Measurements from ENCODE around the gene TMEM120B. TPM values are rescaled to one million over a fixed set of nuclear protein-coding genes. Genes with fewer than 3 reads are reported as not detected.
A peak's percentile ranks its signal among the peaks of the same experiment; 100 is the strongest.

The TMEM120B gene
- total and polyA plus RNA-seq, 5 experiments from 2014 or later = 2.1 to 14.4 (median 2.5) TPM

GRCh38 chr12:121810234-121810817 is 97.8 kb downstream of the TMEM120B start:
- H3K4me1 Mint-ChIP-seq = peaks cover 23 to 74% (median 71%) of the 10 kb centered on the region in 4 donors
- H3K4me3 Mint-ChIP-seq = peak overlapping the region in 8 of 10 donors; percentile 72 to 94 (median 86)
- peaks cover 0 to 54% (median 12%) of the 10 kb centered on the region in 3 donors for H3K36me3 Mint-ChIP-seq
- no peaks in the 10 kb centered on the region for H3K27me3 Mint-ChIP-seq
- DNase-seq = peak in 1 of 10 donors; percentile 0
- H3K27ac Mint-ChIP-seq = peak overlapping the region in 6 of 10 donors; percentile 66 to 94 (median 88)
- H3K9me3 Mint-ChIP-seq = no peaks in the 10 kb centered on the region
- POLR2A ChIA-PET = interaction anchor here (1.1 to 37.3 kb wide), 8 partner anchors 11 to 274 kb away, joined by 3 to 2517 read pairs (median 10); partner anchors contain the start of genes RHOF, SETD1B and TMEM120B
- ATAC-seq = no peak

GRCh38 chr12:121810833-121811433 is 98.4 kb downstream of the TMEM120B start:
- Mint-ChIP-seq H3K9me3 (no peaks in the 10 kb centered on the region), H3K27ac (peak overlapping the region; percentile 66 to 94 (median 86)), H3K4me1 (peaks cover 25 to 73% (median 69%) of the 10 kb centered on the region in 4 donors), H3K27me3 (no peaks in the 10 kb centered on the region), H3K4me3 (peak overlapping the region; percentile 72 to 94 (median 86)), H3K36me3 (peaks cover 0 to 60% (median 11%) of the 10 kb centered on the region in 3 donors)
- POLR2A ChIA-PET = interaction anchor here (0.7 to 37.3 kb wide), 10 partner anchors 10 to 275 kb away, joined by 3 to 2517 read pairs (median 10); partner anchors contain the start of genes PSMD9, RHOF, SETD1B and TMEM120B
- ATAC-seq = no peak
- DNase-seq = no peak

GRCh38 chr12:121811434-121812319 is 99.1 kb downstream of the TMEM120B start:
- peaks cover 5 to 61% (median 14%) of the 10 kb centered on the region in 3 donors for H3K36me3 Mint-ChIP-seq
- H3K27me3 Mint-ChIP-seq = no peaks in the 10 kb centered on the region
- H3K9me3 Mint-ChIP-seq = no peaks in the 10 kb centered on the region
- peaks cover 23 to 74% (median 62%) of the 10 kb centered on the region in 4 donors for H3K4me1 Mint-ChIP-seq
- peak overlapping the region; percentile 72 to 94 (median 86) for H3K4me3 Mint-ChIP-seq
- POLR2A ChIA-PET = interaction anchor here (0.7 to 37.3 kb wide), 13 partner anchors 9 to 414 kb away, joined by 3 to 2517 read pairs (median 5); partner anchors contain the start of genes DIABLO, PSMD9, RHOF and SETD1B
- H3K27ac Mint-ChIP-seq = peak overlapping the region in 9 of 10 donors; percentile 31 to 94 (median 86)
- DNase-seq (peak; percentile 52 to 85 (median 75)), ATAC-seq (peak; percentile 67 to 78)

GRCh38 chr12:121812320-121812871 is 99.8 kb downstream of the TMEM120B start:
- ATAC-seq (peak; percentile 15 to 18), DNase-seq (peak in 1 of 10 donors; percentile 1)
- peak overlapping the region; percentile 72 to 94 (median 82) for H3K4me3 Mint-ChIP-seq
- peaks cover 24 to 71% (median 55%) of the 10 kb centered on the region in 4 donors for H3K4me1 Mint-ChIP-seq
- H3K27ac Mint-ChIP-seq = peak overlapping the region in 8 of 10 donors; percentile 50 to 94 (median 71)
- peaks cover 5 to 65% (median 14%) of the 10 kb centered on the region in 3 donors for H3K36me3 Mint-ChIP-seq
- H3K9me3 Mint-ChIP-seq = no peaks in the 10 kb centered on the region
- H3K27me3 Mint-ChIP-seq = no peaks in the 10 kb centered on the region
- POLR2A ChIA-PET = interaction anchor here (1.0 to 37.3 kb wide), 9 partner anchors 8 to 414 kb away, joined by 3 to 2517 read pairs (median 13); partner anchors contain the start of genes DIABLO, PSMD9, RHOF and SETD1B

GRCh38 chr12:121812921-121813896 is 100.7 kb downstream of the TMEM120B start:
- Mint-ChIP-seq H3K27ac (peak overlapping the region; percentile 50 to 94 (median 76)), H3K4me1 (peaks cover 22 to 68% (median 50%) of the 10 kb centered on the region in 4 donors), H3K36me3 (peaks cover 5 to 70% (median 19%) of the 10 kb centered on the region in 3 donors), H3K9me3 (no peaks in the 10 kb centered on the region), H3K4me3 (peak overlapping the region; percentile 72 to 94 (median 82)), H3K27me3 (no peaks in the 10 kb centered on the region)
- ATAC-seq (no peak), DNase-seq (peak in 1 of 10 donors; percentile 1)
- POLR2A ChIA-PET = interaction anchor here (1.6 to 37.3 kb wide), 6 partner anchors 13 to 101 kb away, joined by 3 to 2517 read pairs (median 17); partner anchors contain the start of genes PSMD9, RHOF, SETD1B and TMEM120B

GRCh38 chr12:121813951-121814350 is 101.4 kb downstream of the TMEM120B start:
- Mint-ChIP-seq H3K36me3 (peaks cover 5 to 68% (median 19%) of the 10 kb centered on the region in 3 donors), H3K4me1 (peaks cover 22 to 61% (median 44%) of the 10 kb centered on the region in 4 donors), H3K27me3 (no peaks in the 10 kb centered on the region), H3K4me3 (peak overlapping the region in 7 of 10 donors; percentile 36 to 94 (median 83)), H3K27ac (peak overlapping the region in 4 of 10 donors; percentile 48 to 94 (median 74)), H3K9me3 (no peaks in the 10 kb centered on the region)
- DNase-seq (peak in 1 of 10 donors; percentile 0), ATAC-seq (no peak)
- POLR2A ChIA-PET = interaction anchor here (0.6 to 37.3 kb wide), 3 partner anchors 13 to 116 kb away, joined by 3 to 2517 read pairs (median 27); partner anchors contain the start of genes RHOF and SETD1B

- peaks cover 25 to 58% (median 41%) of the 10 kb centered on the region in 4 donors for H3K4me1 Mint-ChIP-seq
- H3K27me3 Mint-ChIP-seq = no peaks in the 10 kb centered on the region
- H3K36me3 Mint-ChIP-seq = peaks cover 5 to 69% (median 13%) of the 10 kb centered on the region in 3 donors
- peak overlapping the region in 2 of 10 donors; percentile 33 to 57 for H3K27ac Mint-ChIP-seq
- DNase-seq (no peak), ATAC-seq (no peak)
- POLR2A ChIA-PET = interaction anchor here (0.6 to 37.3 kb wide), 3 partner anchors 8 to 117 kb away, joined by 3 to 2517 read pairs (median 7); partner anchors contain the start of genes RHOF and SETD1B
- no peaks in the 10 kb centered on the region for H3K9me3 Mint-ChIP-seq
- peak overlapping the region in 1 of 10 donors; percentile 60 for H3K4me3 Mint-ChIP-seq
These were observed 102.0 kb downstream of the TMEM120B start for GRCh38 chr12:121814429-121815119.

- H3K36me3 Mint-ChIP-seq = peaks cover 5 to 71% (median 10%) of the 10 kb centered on the region in 3 donors
- H3K27ac Mint-ChIP-seq = peak overlapping the region in 5 of 10 donors; percentile 27 to 93 (median 69)
These were observed 102.7 kb downstream of the TMEM120B start for GRCh38 chr12:121815263-121815662.

GRCh38 chr12:121816925-121817647 is 104.5 kb downstream of the TMEM120B start:
- no peak for DNase-seq
- peak overlapping the region in 1 of 10 donors; percentile 34 for H3K27ac Mint-ChIP-seq
- no peak for ATAC-seq
- H3K9me3 Mint-ChIP-seq = no peaks in the 10 kb centered on the region
- no peak overlapping the region for H3K4me3 Mint-ChIP-seq
- H3K4me1 Mint-ChIP-seq = peaks cover 20 to 46% (median 23%) of the 10 kb centered on the region in 4 donors
- peaks cover 5 to 81% (median 10%) of the 10 kb centered on the region in 3 donors for H3K36me3 Mint-ChIP-seq
- H3K27me3 Mint-ChIP-seq = no peaks in the 10 kb centered on the region
- POLR2A ChIA-PET = interaction anchor here (1.2 to 37.3 kb wide), 3 partner anchors 10 to 28 kb away, joined by 3 to 2517 read pairs (median 5); partner anchors contain the start of genes RHOF and SETD1B

More at GRCh38 chr12:121815263-121815662, 102.7 kb downstream of the TMEM120B start:
- DNase-seq (peak in 1 of 10 donors; percentile 0), ATAC-seq (no peak)
- Mint-ChIP-seq H3K27me3 (no peaks in the 10 kb centered on the region), H3K9me3 (no peaks in the 10 kb centered on the region), H3K4me1 (peaks cover 25 to 55% (median 37%) of the 10 kb centered on the region in 4 donors), H3K4me3 (peak overlapping the region in 3 of 10 donors; percentile 16 to 28 (median 26))
- POLR2A ChIA-PET = interaction anchor here (1.5 to 37.3 kb wide), 2 partner anchors 9 to 26 kb away, joined by 7 to 2517 read pairs; partner anchors contain the start of genes RHOF and SETD1B
